Activated naive CD8-positive, alpha-beta T cell treated with anti-CD3 and anti-CD28 coated beads for 36 hours (primary cell): ENCODE data around the gene ATG16L1. TPM values are rescaled to one million over a fixed set of nuclear protein-coding genes. Genes with fewer than 3 reads are reported as not detected.

ENCODE experiments used
- DNase-seq: peaks from one replicate; pipeline ENCODE4 v3.0.0; 2021
- H3K27ac Mint-ChIP-seq: one replicate; pipeline ENCODE4 v1.8.0; 2022; ENCODE audit warnings: mild to moderate bottlenecking, moderate library complexity, mixed read lengths
- H3K27me3 Mint-ChIP-seq: one replicate; pipeline ENCODE4 v1.8.0; 2022; ENCODE audit warnings: mild to moderate bottlenecking, mixed read lengths
- H3K36me3 Mint-ChIP-seq: one replicate; pipeline ENCODE4 v1.8.0; 2021; ENCODE audit warnings: mild to moderate bottlenecking, mixed read lengths
- H3K4me1 Mint-ChIP-seq: one replicate; pipeline ENCODE4 v1.8.0; 2021; ENCODE audit warnings: mixed read lengths
- H3K4me3 Mint-ChIP-seq: one replicate; pipeline ENCODE4 v1.8.0; 2022; ENCODE audit warnings: mild to moderate bottlenecking, moderate library complexity, mixed read lengths
- H3K9me3 Mint-ChIP-seq: one replicate; pipeline ENCODE4 v1.8.0; 2022; ENCODE audit warnings: mixed read lengths
- total RNA-seq, 2 experiments: library from RNA; stranded (reverse); gene quantifications; one replicate each; pipeline ENCODE4 v1.2.3, GENCODE V29; 2021

The ATG16L1 gene
- total RNA-seq, 2 experiments from 2014 or later, result 23.4 to 26.1 TPM

DNA sequence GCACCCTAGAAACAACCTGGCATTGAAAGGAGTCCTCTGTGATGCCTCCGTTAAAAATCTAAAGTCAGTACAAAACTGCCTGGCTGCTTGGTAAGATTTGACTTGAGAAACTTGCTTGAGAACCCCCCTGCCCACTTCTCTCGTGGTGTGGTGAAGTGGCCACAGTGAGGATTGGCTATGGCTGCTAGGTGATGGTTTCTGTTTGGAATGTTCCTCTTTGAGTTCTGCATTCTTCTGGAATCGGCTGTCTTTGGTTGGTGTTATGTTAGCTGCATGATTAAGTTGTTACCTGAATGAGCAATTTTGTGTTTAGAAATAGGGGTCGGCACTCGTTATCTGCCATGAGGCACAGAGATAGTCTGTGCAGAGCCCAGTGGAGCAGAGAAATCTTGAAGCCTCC, 34.4 kb downstream of the ATG16L1 start:
- peaks cover 44% of the 10 kb centered on the region for H3K36me3 Mint-ChIP-seq
- no peaks in the 10 kb centered on the region for H3K27me3 Mint-ChIP-seq
- no peak overlapping the region for H3K27ac Mint-ChIP-seq
- no peak for DNase-seq
- peaks cover 24% of the 10 kb centered on the region for H3K4me1 Mint-ChIP-seq
- H3K4me3 Mint-ChIP-seq, result no peak overlapping the region
- no peaks in the 10 kb centered on the region for H3K9me3 Mint-ChIP-seq

- no peak for DNase-seq
- Mint-ChIP-seq H3K4me1 (peaks cover 9% of the 10 kb centered on the region), H3K27ac (no peak overlapping the region), H3K27me3 (no peaks in the 10 kb centered on the region), H3K36me3 (peaks cover 27% of the 10 kb centered on the region), H3K4me3 (no peak overlapping the region), H3K9me3 (no peaks in the 10 kb centered on the region)
Measured at GRCh38 chr2:233287871-233288270, 36.4 kb downstream of the ATG16L1 start.

DNA sequence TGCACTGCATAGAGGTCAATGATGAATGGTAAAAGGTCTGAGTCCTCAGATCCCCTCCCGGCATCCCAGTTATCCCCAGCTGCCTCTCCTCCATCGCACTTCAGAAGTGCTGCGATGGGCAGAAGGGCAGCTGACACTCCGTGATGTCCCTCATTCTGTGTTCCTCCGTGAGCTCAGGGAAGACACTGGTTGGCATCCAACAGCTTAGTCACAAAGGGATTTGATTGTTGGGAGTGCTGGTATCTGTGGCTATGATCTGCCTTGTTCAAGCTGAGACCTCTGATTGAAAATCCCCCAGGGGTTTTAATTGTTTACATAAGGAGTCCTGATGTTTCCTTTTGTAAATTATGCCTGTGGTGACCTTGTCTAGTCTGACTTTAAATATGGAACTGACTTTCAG, 37.2 kb downstream of the ATG16L1 start:
- Mint-ChIP-seq H3K36me3 (peaks cover 26% of the 10 kb centered on the region), H3K9me3 (no peaks in the 10 kb centered on the region), H3K4me3 (no peak overlapping the region), H3K27ac (peak overlapping the region; percentile 23), H3K27me3 (no peaks in the 10 kb centered on the region), H3K4me1 (peaks cover 5% of the 10 kb centered on the region)
- DNase-seq, result no peak

GRCh38 chr2:233289648-233290047, 38.2 kb downstream of the ATG16L1 start:
- Mint-ChIP-seq H3K36me3 (peaks cover 24% of the 10 kb centered on the region), H3K27me3 (no peaks in the 10 kb centered on the region), H3K27ac (peak overlapping the region; percentile 30), H3K4me3 (no peak overlapping the region), H3K9me3 (no peaks in the 10 kb centered on the region), H3K4me1 (peaks cover 5% of the 10 kb centered on the region)
- DNase-seq, result no peak

DNA sequence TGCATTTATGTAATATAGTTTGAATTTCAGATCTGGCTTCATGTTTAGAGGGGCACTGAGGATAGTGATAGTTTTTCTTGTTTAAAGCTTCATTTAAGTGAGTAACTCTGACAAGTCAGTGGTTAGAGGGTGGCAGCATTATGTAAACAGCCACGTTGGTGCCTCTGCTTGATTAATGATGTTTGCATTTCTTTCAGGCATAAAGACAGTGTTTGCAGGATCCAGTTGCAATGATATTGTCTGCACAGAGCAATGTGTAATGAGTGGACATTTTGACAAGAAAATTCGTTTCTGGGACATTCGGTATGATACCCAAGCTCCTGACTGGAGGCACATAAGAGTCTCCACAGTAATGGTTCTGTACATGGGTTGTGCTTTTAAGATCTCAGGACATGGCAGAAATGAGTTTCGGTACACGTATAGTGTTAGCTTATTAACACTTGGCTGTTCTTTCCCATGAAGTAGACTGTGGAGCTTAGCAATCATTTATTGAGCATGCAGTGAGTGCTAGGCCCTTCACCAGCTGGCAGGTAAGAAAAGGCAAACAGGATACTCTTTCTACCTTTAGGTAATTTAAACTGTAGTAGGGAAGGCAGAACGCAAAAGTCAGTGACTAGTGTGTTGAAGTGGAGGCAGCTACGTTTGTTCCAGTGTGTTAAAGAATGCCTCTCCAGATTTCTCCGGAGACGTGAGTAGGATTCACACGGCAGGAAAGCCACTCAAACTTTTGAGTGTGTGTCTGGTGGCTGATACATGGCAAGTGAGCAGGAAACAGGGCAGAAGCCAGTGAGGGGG, 38.8 kb downstream of the ATG16L1 start:
- Mint-ChIP-seq H3K4me1 (peaks cover 3% of the 10 kb centered on the region), H3K27ac (peak overlapping the region; percentile 30), H3K27me3 (no peaks in the 10 kb centered on the region), H3K9me3 (no peaks in the 10 kb centered on the region), H3K36me3 (peaks cover 21% of the 10 kb centered on the region), H3K4me3 (no peak overlapping the region)
- no peak for DNase-seq

GRCh38 chr2:233295891-233296290, 44.4 kb downstream of the ATG16L1 start:
- Mint-ChIP-seq H3K27ac (no peak overlapping the region), H3K9me3 (no peaks in the 10 kb centered on the region), H3K27me3 (no peaks in the 10 kb centered on the region), H3K36me3 (peaks cover 7% of the 10 kb centered on the region), H3K4me3 (no peak overlapping the region), H3K4me1 (no peaks in the 10 kb centered on the region)
- DNase-seq, result no peak

- no peak overlapping the region for H3K27ac Mint-ChIP-seq
- H3K27me3 Mint-ChIP-seq, result no peaks in the 10 kb centered on the region
- no peaks in the 10 kb centered on the region for H3K9me3 Mint-ChIP-seq
- peaks cover 6% of the 10 kb centered on the region for H3K36me3 Mint-ChIP-seq
- no peak for DNase-seq
- no peaks in the 10 kb centered on the region for H3K4me1 Mint-ChIP-seq
- H3K4me3 Mint-ChIP-seq, result no peak overlapping the region
Measured at GRCh38 chr2:233297076-233297475, 45.6 kb downstream of the ATG16L1 start.

- DNase-seq, result no peak
Measured at GRCh38 chr2:233300401-233300800, 48.9 kb downstream of the ATG16L1 start.

GRCh38 chr2:233301248-233301647, 49.8 kb downstream of the ATG16L1 start:
- Mint-ChIP-seq H3K4me3 (no peak overlapping the region), H3K27ac (no peak overlapping the region), H3K36me3 (no peaks in the 10 kb centered on the region), H3K4me1 (no peaks in the 10 kb centered on the region), H3K27me3 (no peaks in the 10 kb centered on the region), H3K9me3 (no peaks in the 10 kb centered on the region)
- DNase-seq, result no peak

More at GRCh38 chr2:233300401-233300800, 48.9 kb downstream of the ATG16L1 start:
- H3K4me1 Mint-ChIP-seq, result no peaks in the 10 kb centered on the region
- H3K27ac Mint-ChIP-seq, result no peak overlapping the region
- H3K27me3 Mint-ChIP-seq, result no peaks in the 10 kb centered on the region
- no peak overlapping the region for H3K4me3 Mint-ChIP-seq
- no peaks in the 10 kb centered on the region for H3K9me3 Mint-ChIP-seq
- no peaks in the 10 kb centered on the region for H3K36me3 Mint-ChIP-seq

DNA sequence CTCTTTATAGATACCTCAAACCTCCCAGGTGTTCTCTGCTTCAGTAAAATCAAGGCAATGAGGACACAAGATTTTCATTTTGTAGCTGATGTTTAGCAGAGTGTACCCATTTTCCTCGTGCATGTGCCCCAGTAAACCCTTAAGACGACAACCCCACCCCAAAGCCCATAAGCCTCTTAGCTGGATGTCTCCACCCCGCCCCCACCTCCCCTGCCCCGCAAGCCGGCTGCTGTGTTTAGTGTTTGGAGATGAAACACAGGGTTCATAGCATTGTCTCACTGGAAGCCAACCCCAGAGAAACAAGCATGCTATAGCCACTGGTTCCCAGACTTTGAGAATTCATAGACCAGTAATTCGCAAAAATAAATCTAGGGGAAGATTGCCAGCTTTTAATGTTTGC, 50.3 kb downstream of the ATG16L1 start:
- Mint-ChIP-seq H3K27me3 (no peaks in the 10 kb centered on the region), H3K4me3 (no peak overlapping the region), H3K27ac (no peak overlapping the region), H3K36me3 (no peaks in the 10 kb centered on the region), H3K4me1 (peaks cover 2% of the 10 kb centered on the region), H3K9me3 (no peaks in the 10 kb centered on the region)
- DNase-seq, result no peak

DNA sequence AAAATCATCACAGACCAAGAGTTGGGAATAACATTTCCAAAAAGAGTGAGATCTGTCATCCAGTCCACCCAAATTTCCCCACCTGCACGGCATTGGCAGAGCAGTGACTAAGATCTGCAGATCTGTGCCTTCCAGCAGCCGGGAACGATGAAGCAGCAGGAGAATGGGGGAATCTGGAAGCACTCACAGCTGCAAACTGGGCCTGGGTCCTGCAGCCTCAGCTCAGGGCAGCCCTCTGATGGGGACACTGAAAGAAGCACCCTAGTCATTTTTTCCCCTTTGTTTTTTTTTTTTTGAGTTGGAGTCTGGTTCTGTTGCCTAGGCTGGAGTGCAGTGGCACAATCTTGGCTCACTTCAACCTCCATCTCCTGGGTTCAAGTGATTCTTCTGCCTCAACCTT, 51.8 kb downstream of the ATG16L1 start:
- no peak for DNase-seq
- no peaks in the 10 kb centered on the region for H3K9me3 Mint-ChIP-seq
- no peaks in the 10 kb centered on the region for H3K36me3 Mint-ChIP-seq
- no peaks in the 10 kb centered on the region for H3K27me3 Mint-ChIP-seq
- H3K4me3 Mint-ChIP-seq, result no peak overlapping the region
- peaks cover 2% of the 10 kb centered on the region for H3K4me1 Mint-ChIP-seq
- no peak overlapping the region for H3K27ac Mint-ChIP-seq

GRCh38 chr2:233307565-233307964, 56.1 kb downstream of the ATG16L1 start, which contains the start of gene SAG:
Gene SAG, plus strand, starts transcription at chr2:233307816. Its CDS starts 1,374 bp downstream, at chr2:233309190.
- Mint-ChIP-seq H3K27ac (no peak within 1 kb of the TSS), H3K36me3 (no peaks in the 10 kb centered on the region), H3K4me1 (peaks cover 2% of the 10 kb centered on the region), H3K4me3 (no peak within 1 kb of the TSS), H3K27me3 (no peaks in the 10 kb centered on the region), H3K9me3 (no peaks in the 10 kb centered on the region)
- DNase-seq, result no peak

GRCh38 chr2:233311241-233311926, 59.9 kb downstream of the ATG16L1 start:
- H3K27me3 Mint-ChIP-seq, result no peaks in the 10 kb centered on the region
- H3K27ac Mint-ChIP-seq, result no peak overlapping the region
- no peak overlapping the region for H3K4me3 Mint-ChIP-seq
- H3K4me1 Mint-ChIP-seq, result peaks cover 2% of the 10 kb centered on the region
- no peak for DNase-seq
- H3K36me3 Mint-ChIP-seq, result no peaks in the 10 kb centered on the region
- H3K9me3 Mint-ChIP-seq, result no peaks in the 10 kb centered on the region

GRCh38 chr2:233312874-233313273, 61.4 kb downstream of the ATG16L1 start:
- H3K27me3 Mint-ChIP-seq, result no peaks in the 10 kb centered on the region
- H3K9me3 Mint-ChIP-seq, result no peaks in the 10 kb centered on the region
- DNase-seq, result no peak
- no peak overlapping the region for H3K27ac Mint-ChIP-seq
- H3K36me3 Mint-ChIP-seq, result no peaks in the 10 kb centered on the region
- H3K4me3 Mint-ChIP-seq, result no peak overlapping the region
- H3K4me1 Mint-ChIP-seq, result peaks cover 2% of the 10 kb centered on the region

- Mint-ChIP-seq H3K36me3 (no peaks in the 10 kb centered on the region), H3K27me3 (no peaks in the 10 kb centered on the region), H3K27ac (no peak overlapping the region), H3K9me3 (no peaks in the 10 kb centered on the region), H3K4me1 (peaks cover 2% of the 10 kb centered on the region), H3K4me3 (no peak overlapping the region)
- no peak for DNase-seq
Measured at GRCh38 chr2:233314180-233314925, 62.9 kb downstream of the ATG16L1 start.
